Ectodermal cell (in vitro differentiated cells): ENCODE results near the gene F8.

Source experiments
- H3K27ac ChIP-seq: 2 replicates; pipeline ENCODE4 v1.7.0; 2013; ENCODE audit warnings: mild to moderate bottlenecking, low read depth, low read length; ENCODE audit not compliant: insufficient read depth, poor library complexity, severe bottlenecking
- H3K27me3 ChIP-seq: 2 replicates; pipeline ENCODE4 v1.7.0; 2013; ENCODE audit warnings: mild to moderate bottlenecking, low read length; ENCODE audit not compliant: insufficient read depth, control insufficient read depth, poor library complexity, severe bottlenecking
- H3K36me3 ChIP-seq: one replicate; pipeline ENCODE4 v1.7.0; 2013; ENCODE audit warnings: low read length; ENCODE audit not compliant: control insufficient read depth, insufficient read depth
- H3K4me1 ChIP-seq: one replicate; pipeline ENCODE4 v1.7.0; 2013; ENCODE audit warnings: low read length; ENCODE audit not compliant: control insufficient read depth, insufficient read depth
- H3K4me3 ChIP-seq: 2 replicates; pipeline ENCODE4 v1.7.0; 2013; ENCODE audit warnings: low read depth, low read length, control low read depth; ENCODE audit not compliant: insufficient read depth
- H3K9me3 ChIP-seq: 2 replicates; pipeline ENCODE4 v1.7.0; 2013; ENCODE audit warnings: mild to moderate bottlenecking, low read length, moderate library complexity; ENCODE audit not compliant: control insufficient read depth
- WGBS, 2 experiments: methylation state at CpG; one replicate each; pipeline ENCODE4 v1.1.7; 2013; ENCODE audit warnings: missing lambda C conversion rate in 2 of 2; 5-methylcytosine and 5-hydroxymethylcytosine counted together

The F8 gene

GRCh38 chrX:154793084-154793795 is 229.3 kb downstream of the F8 start:
- Histone ChIP-seq H3K4me1 (no peaks in the 10 kb centered on the region), H3K4me3 (no peak overlapping the region), H3K36me3 (no peaks in the 10 kb centered on the region), H3K27me3 (peaks cover 54% of the 10 kb centered on the region), H3K9me3 (no peaks in the 10 kb centered on the region), H3K27ac (no peak overlapping the region)
- 92 to 100% methylated on average over 6 of the region's 7 CpGs for WGBS, 2 experiments

GRCh38 chrX:154791939-154792338 is 230.6 kb downstream of the F8 start:
- Histone ChIP-seq H3K4me1 (no peaks in the 10 kb centered on the region), H3K36me3 (no peaks in the 10 kb centered on the region), H3K4me3 (no peak overlapping the region), H3K27me3 (peaks cover 41% of the 10 kb centered on the region), H3K9me3 (no peaks in the 10 kb centered on the region), H3K27ac (no peak overlapping the region)
- WGBS, 2 experiments: 94 to 95% methylated on average over 8 of the region's 8 CpGs

DNA sequence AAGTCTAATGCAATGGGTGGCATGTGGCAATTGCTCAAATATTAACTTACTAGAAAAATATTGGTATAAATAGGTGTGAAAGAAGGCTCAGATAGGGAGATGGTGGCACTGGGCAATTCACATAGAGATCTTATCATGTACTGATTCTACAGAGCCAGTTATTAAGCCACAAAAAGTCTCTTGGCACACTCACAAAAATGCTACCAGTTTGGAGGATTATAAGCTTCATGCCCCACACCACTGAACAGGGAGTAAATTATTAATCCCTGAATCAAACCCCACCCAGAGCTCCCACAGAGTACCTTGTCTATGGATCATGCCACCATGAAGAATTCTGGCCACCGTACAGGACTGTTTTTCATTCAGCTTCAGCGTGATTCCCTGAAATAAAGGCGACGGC is 231.1 kb downstream of the F8 start:
- H3K27me3 ChIP-seq: peaks cover 37% of the 10 kb centered on the region
- H3K36me3 ChIP-seq: no peaks in the 10 kb centered on the region
- H3K9me3 ChIP-seq: no peaks in the 10 kb centered on the region
- 75 to 100% methylated on average over 3 to 4 of the region's 4 CpGs for WGBS, 2 experiments
- no peak overlapping the region for H3K27ac ChIP-seq
- H3K4me3 ChIP-seq: no peak overlapping the region
- H3K4me1 ChIP-seq: no peaks in the 10 kb centered on the region
